Loucy (cell line): ENCODE measurements around the gene MNS1.

Experiments used
- H2AFZ ChIP-seq: fragments of 200-600 bp; sonication (generic); 2 replicates; pipeline ENCODE4 v1.6.0; 2016; ENCODE audit warnings: antibody characterized with exemption, mild to moderate bottlenecking, low read length, moderate library complexity
- H3F3A ChIP-seq: fragments of 200-600 bp; 2 replicates; pipeline ENCODE4 v1.6.0; 2016; ENCODE audit warnings: antibody characterized with exemption, low read depth, mild to moderate bottlenecking
- H3K27me3 ChIP-seq: fragments of 200-600 bp; sonication (generic); 2 replicates; pipeline ENCODE4 v1.6.1; 2014; ENCODE audit warnings: low read length, mild to moderate bottlenecking; ENCODE audit not compliant: insufficient read depth, poor library complexity, severe bottlenecking
- H3K36me3 ChIP-seq: fragments of 200-600 bp; sonication (generic); 2 replicates; pipeline ENCODE4 v1.6.1; 2016; ENCODE audit warnings: low read length; ENCODE audit not compliant: insufficient read depth
- H3K4me1 ChIP-seq: fragments of 200-600 bp; sonication (generic); 2 replicates; pipeline ENCODE4 v1.5.1; 2014; ENCODE audit warnings: low read length, mild to moderate bottlenecking; ENCODE audit not compliant: insufficient read depth, poor library complexity, severe bottlenecking
- H3K4me2 ChIP-seq: fragments of 200-600 bp; sonication (generic); 2 replicates; pipeline ENCODE4 v1.6.0; 2014; ENCODE audit warnings: antibody characterized with exemption, low read length, low read depth, mild to moderate bottlenecking; ENCODE audit not compliant: poor library complexity, severe bottlenecking
- H3K4me3 ChIP-seq: fragments of 200-600 bp; sonication (generic); 2 replicates; pipeline ENCODE4 v1.5.1; 2014; ENCODE audit warnings: low read length, mild to moderate bottlenecking, mixed read lengths; ENCODE audit not compliant: poor library complexity, severe bottlenecking
- H3K79me2 ChIP-seq: fragments of 200-600 bp; sonication (generic); 2 replicates; pipeline ENCODE4 v1.6.1; 2014; ENCODE audit warnings: low read length; ENCODE audit not compliant: insufficient read depth
- H3K9ac ChIP-seq: fragments of 200-600 bp; sonication (generic); 2 replicates; pipeline ENCODE4 v1.6.0; 2014; ENCODE audit warnings: mild to moderate bottlenecking, low read depth, low read length, moderate library complexity; ENCODE audit not compliant: poor library complexity, severe bottlenecking
- H3K9me2 ChIP-seq: fragments of 200-600 bp; sonication (generic); replicated peaks from 2 replicates; pipeline ENCODE4 v1.6.1; 2016; ENCODE audit warnings: low read depth, low read length, mixed read lengths
- H3K9me3 ChIP-seq: fragments of 200-600 bp; sonication (generic); 2 replicates; pipeline ENCODE4 v1.6.1; 2014; ENCODE audit warnings: mild to moderate bottlenecking, antibody characterized with exemption, low read length, low read depth; ENCODE audit not compliant: insufficient read depth
- H4K20me1 ChIP-seq: fragments of 200-600 bp; sonication (generic); 2 replicates; pipeline ENCODE4 v1.6.0; 2014; ENCODE audit warnings: antibody characterized with exemption, low read length, mild to moderate bottlenecking; ENCODE audit not compliant: insufficient read depth, poor library complexity, severe bottlenecking
- CTCF ChIP-seq: fragments of 200-600 bp; sonication (generic); conservative IDR thresholded peaks from 2 replicates; pipeline ENCODE4 v1.5.1; 2014; ENCODE audit warnings: mild to moderate bottlenecking, antibody characterized with exemption, low read length
- EZH2phosphoT487 ChIP-seq: fragments of 200-600 bp; IDR thresholded peaks from 2 replicates; pipeline ENCODE4 v1.6.1; 2018; ENCODE audit warnings: antibody characterized with exemption, mild to moderate bottlenecking, moderate library complexity, borderline replicate concordance

MNS1 gene, protein sequence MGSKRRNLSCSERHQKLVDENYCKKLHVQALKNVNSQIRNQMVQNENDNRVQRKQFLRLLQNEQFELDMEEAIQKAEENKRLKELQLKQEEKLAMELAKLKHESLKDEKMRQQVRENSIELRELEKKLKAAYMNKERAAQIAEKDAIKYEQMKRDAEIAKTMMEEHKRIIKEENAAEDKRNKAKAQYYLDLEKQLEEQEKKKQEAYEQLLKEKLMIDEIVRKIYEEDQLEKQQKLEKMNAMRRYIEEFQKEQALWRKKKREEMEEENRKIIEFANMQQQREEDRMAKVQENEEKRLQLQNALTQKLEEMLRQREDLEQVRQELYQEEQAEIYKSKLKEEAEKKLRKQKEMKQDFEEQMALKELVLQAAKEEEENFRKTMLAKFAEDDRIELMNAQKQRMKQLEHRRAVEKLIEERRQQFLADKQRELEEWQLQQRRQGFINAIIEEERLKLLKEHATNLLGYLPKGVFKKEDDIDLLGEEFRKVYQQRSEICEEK

GRCh38 chr15:56464893-56465520 lies at the start of gene MNS1:
TSS of gene MNS1 (minus strand) at chr15:56465137. CDS start at chr15:56464972, 165 bp downstream.
- H3K79me2 ChIP-seq = no peaks in the 10 kb centered on the region
- TF ChIP-seq EZH2phosphoT487 (no peak), CTCF (no peak)
- H3K4me1 ChIP-seq = peaks cover 26% of the 10 kb centered on the region
- peak within 1 kb of the TSS; percentile 82 for H3K9ac ChIP-seq
- peak within 1 kb of the TSS; percentile 84 for H2AFZ ChIP-seq
- no peaks in the 10 kb centered on the region for H3F3A ChIP-seq
- no peaks in the 10 kb centered on the region for H3K9me3 ChIP-seq
- peak within 1 kb of the TSS; percentile 86 for H3K4me2 ChIP-seq
- no peaks in the 10 kb centered on the region for H3K27me3 ChIP-seq
- peak within 1 kb of the TSS; percentile 93 for H3K4me3 ChIP-seq
- no peaks in the 10 kb centered on the region for H4K20me1 ChIP-seq
- H3K9me2 ChIP-seq = no peaks in the 10 kb centered on the region
- no peaks in the 10 kb centered on the region for H3K36me3 ChIP-seq

DNA sequence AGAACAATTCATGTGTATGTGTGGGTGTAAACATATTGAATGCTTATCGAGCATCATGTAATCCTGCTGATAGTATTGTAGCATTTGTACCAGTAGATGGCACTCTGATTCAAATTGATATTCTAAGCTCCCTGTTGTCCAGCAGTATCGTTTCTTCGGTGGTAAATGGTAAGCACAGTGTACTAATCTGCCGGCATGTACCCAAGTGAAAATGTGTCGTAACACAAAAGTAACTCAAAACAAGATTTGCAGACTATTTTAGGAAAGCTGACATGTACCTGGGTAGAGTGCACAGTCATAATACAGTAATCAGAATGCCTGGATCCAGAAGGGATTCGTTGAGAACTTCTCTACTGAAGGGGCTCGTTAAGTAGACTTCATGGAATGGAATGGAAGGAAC lies 31.7 kb upstream of the MNS1 start:
- Histone ChIP-seq H3K4me1 (no peaks in the 10 kb centered on the region), H3K36me3 (no peaks in the 10 kb centered on the region), H3K27me3 (no peaks in the 10 kb centered on the region), H3K9me2 (no peaks in the 10 kb centered on the region), H2AFZ (no peak overlapping the region), H4K20me1 (no peaks in the 10 kb centered on the region), H3K79me2 (no peaks in the 10 kb centered on the region), H3K9ac (no peak overlapping the region), H3F3A (no peaks in the 10 kb centered on the region), H3K4me3 (no peak overlapping the region), H3K9me3 (no peaks in the 10 kb centered on the region), H3K4me2 (no peak overlapping the region)
- peak; percentile 82 for TF ChIP-seq CTCF
- TF ChIP-seq EZH2phosphoT487 = no peak

- H3K27me3 ChIP-seq = no peaks in the 10 kb centered on the region
- no peaks in the 10 kb centered on the region for H3K36me3 ChIP-seq
- no peak overlapping the region for H3K4me2 ChIP-seq
- H3K79me2 ChIP-seq = no peaks in the 10 kb centered on the region
- no peaks in the 10 kb centered on the region for H3K4me1 ChIP-seq
- no peak overlapping the region for H3K9ac ChIP-seq
- TF ChIP-seq EZH2phosphoT487 (no peak), CTCF (no peak)
- H3K9me3 ChIP-seq = no peaks in the 10 kb centered on the region
- no peaks in the 10 kb centered on the region for H3K9me2 ChIP-seq
- H2AFZ ChIP-seq = no peak overlapping the region
- no peaks in the 10 kb centered on the region for H3F3A ChIP-seq
- no peak overlapping the region for H3K4me3 ChIP-seq
- H4K20me1 ChIP-seq = no peaks in the 10 kb centered on the region
Observed at GRCh38 chr15:56495533-56495932, 30.6 kb upstream of the MNS1 start.
